Activated T-cell treated with anti-CD3 and anti-CD28 coated beads for 4 hours (primary cell): Measurements from ENCODE around the gene SEC22C.
"Not testable (repeated sequence)": the region's sequence is repeated elsewhere in the genome, so short reads cannot be mapped to it uniquely, and the experiment has no call there.

ENCODE experiments used
- DNase-seq: peaks from one replicate; pipeline ENCODE4 v3.0.0-alpha.2; 2020

Gene SEC22C

GRCh38 chr3:42581709-42582473 is at the start of gene SEC22C:
Gene SEC22C (minus strand): TSS chr3:42581967. CDS start chr3:42569046, 12,921 bp downstream.
- peak; percentile 94 for DNase-seq

- DNase-seq: no peak
These were observed 31.7 kb upstream of the SEC22C start for GRCh38 chr3:42613462-42613861.

GRCh38 chr3:42612928-42613327 is 31.2 kb upstream of the SEC22C start:
- no peak for DNase-seq

GRCh38 chr3:42612217-42612616 is 30.4 kb upstream of the SEC22C start:
- no peak for DNase-seq

GRCh38 chr3:42610976-42611375 is 29.2 kb upstream of the SEC22C start:
- DNase-seq: no peak

- no peak for DNase-seq
These were observed 26.8 kb upstream of the SEC22C start for GRCh38 chr3:42608581-42608980.

- no peak for DNase-seq
These were observed 23.9 kb upstream of the SEC22C start for GRCh38 chr3:42605546-42606173.

GRCh38 chr3:42602961-42603360 is 21.2 kb upstream of the SEC22C start:
- DNase-seq: no peak

- no peak for DNase-seq
These were observed 20.3 kb upstream of the SEC22C start for GRCh38 chr3:42601896-42602581.

GRCh38 chr3:42600958-42601675 is 19.4 kb upstream of the SEC22C start:
- peak; percentile 27 for DNase-seq

GRCh38 chr3:42600111-42600957 is 18.6 kb upstream of the SEC22C start, which contains the start of gene NKTR:
Gene NKTR (plus strand): TSS chr3:42600686. CDS start chr3:42601007, 321 bp downstream.
- peak; percentile 100 for DNase-seq

- not testable (repeated sequence) for DNase-seq
These were observed 15.3 kb upstream of the SEC22C start for GRCh38 chr3:42597098-42597497.

- DNase-seq: no peak
These were observed 13.9 kb upstream of the SEC22C start for GRCh38 chr3:42595682-42596081.

- no peak for DNase-seq
These were observed 11.9 kb upstream of the SEC22C start for GRCh38 chr3:42593635-42594034.

- no peak for DNase-seq
These were observed 10.0 kb upstream of the SEC22C start for GRCh38 chr3:42591811-42592210.

GRCh38 chr3:42590989-42591756 is 9.4 kb upstream of the SEC22C start:
- no peak for DNase-seq

GRCh38 chr3:42589382-42590109 is 7.8 kb upstream of the SEC22C start:
- DNase-seq: no peak

GRCh38 chr3:42588625-42589024 is 6.9 kb upstream of the SEC22C start:
- DNase-seq: no peak

- no peak for DNase-seq
These were observed 805 bp upstream of the SEC22C start for GRCh38 chr3:42582474-42583070.

- DNase-seq: no peak
These were observed 413 bp downstream of the SEC22C start for GRCh38 chr3:42581400-42581708.
